ENCODE results near the gene CYP46A1.

The CYP46A1 gene

DNA sequence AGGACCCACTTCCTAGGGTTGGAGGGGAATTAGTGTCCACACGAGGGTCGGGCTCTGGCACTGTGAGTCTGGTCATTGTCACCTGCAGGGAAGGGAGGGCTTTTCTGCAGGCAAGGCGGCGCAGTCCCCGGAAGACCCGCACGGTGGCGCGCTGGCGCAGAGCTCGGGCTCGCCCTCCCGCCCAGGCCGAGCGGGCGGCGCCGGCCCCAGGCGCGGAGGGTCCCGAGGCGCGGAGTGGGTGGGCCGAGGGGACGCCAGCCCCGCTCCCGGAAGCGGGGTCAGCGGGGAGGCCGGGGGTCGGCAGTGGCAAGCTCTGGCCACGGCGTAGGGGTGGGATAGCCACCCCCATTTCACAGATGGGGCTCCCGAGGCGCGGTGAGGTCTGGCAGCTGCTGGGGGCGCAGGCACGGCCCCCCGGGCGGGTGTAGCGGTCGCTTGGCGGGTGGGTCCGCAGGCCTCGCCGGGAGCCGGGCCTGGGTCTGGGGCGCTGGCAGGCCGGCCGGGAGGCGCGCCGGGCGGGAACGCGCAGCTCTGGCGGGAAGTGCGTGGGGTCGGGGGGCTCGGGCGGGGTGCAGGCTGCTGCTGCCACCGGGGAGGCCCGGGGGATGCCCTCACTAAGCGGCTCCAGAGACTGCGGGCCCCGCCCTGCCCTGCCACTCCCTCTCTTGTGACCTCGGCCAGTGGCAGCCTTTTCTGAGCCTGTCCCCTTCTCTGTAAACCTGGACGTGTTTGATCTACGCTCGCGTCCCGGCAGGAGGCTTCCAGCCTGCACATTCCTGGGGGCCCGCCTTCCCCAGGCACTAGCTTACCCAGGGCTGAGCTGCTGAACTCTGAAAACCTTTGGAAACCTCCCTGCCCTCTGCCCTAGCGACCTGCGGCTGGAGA is 46.1 kb downstream of the CYP46A1 start:
- DNase-seq = peak; percentile 87
- no peaks in the 10 kb centered on the region for H3K4me1 Mint-ChIP-seq
- ATAC-seq = peak; percentile 47
- no peak overlapping the region for H3K27ac Mint-ChIP-seq
- H3K27me3 Mint-ChIP-seq = peaks cover 35% of the 10 kb centered on the region
- H3K4me3 Mint-ChIP-seq = no peak overlapping the region
- no peaks in the 10 kb centered on the region for H3K36me3 Mint-ChIP-seq (ENCODE audit: low read depth)
- no peaks in the 10 kb centered on the region for H3K9me3 Mint-ChIP-seq

DNA sequence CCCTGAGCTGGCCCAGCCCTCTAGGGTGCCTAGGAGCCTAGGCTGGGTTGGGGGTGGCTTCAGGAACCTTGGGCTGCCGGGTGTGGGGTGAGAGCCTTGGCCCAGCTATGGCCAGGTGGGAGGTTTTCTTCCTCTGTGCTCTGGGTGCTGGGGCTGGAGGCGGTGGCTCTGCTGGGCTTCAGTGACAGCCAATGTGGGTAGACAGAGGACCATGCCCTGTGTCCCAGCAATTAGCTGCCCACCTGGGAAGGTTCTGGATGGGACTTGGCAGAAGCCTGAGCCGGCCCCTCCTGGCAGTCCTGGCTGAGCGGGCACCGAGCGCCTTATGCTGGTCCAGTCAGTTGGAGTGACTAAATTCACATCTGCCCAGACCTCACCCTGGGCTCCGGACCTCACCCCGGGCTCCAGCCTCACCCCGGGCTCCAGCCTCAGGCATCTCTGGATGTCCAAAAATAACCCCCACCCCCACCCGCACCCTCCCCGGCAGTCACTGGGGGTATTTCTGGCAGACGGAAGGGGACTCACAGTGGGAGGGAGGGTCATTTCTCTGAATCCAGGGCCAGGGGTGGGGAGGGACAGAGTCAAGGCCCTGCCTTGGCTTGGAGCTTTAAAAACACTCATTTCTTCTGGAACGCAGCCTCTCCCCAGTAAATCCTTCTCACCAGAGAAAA is 46.9 kb downstream of the CYP46A1 start:
- Mint-ChIP-seq H3K4me1 (no peaks in the 10 kb centered on the region), H3K27ac (no peak overlapping the region), H3K9me3 (no peaks in the 10 kb centered on the region), H3K27me3 (peaks cover 34% of the 10 kb centered on the region), H3K36me3 (ENCODE audit: low read depth) (no peaks in the 10 kb centered on the region), H3K4me3 (no peak overlapping the region)
- DNase-seq = no peak
- no peak for ATAC-seq

DNA sequence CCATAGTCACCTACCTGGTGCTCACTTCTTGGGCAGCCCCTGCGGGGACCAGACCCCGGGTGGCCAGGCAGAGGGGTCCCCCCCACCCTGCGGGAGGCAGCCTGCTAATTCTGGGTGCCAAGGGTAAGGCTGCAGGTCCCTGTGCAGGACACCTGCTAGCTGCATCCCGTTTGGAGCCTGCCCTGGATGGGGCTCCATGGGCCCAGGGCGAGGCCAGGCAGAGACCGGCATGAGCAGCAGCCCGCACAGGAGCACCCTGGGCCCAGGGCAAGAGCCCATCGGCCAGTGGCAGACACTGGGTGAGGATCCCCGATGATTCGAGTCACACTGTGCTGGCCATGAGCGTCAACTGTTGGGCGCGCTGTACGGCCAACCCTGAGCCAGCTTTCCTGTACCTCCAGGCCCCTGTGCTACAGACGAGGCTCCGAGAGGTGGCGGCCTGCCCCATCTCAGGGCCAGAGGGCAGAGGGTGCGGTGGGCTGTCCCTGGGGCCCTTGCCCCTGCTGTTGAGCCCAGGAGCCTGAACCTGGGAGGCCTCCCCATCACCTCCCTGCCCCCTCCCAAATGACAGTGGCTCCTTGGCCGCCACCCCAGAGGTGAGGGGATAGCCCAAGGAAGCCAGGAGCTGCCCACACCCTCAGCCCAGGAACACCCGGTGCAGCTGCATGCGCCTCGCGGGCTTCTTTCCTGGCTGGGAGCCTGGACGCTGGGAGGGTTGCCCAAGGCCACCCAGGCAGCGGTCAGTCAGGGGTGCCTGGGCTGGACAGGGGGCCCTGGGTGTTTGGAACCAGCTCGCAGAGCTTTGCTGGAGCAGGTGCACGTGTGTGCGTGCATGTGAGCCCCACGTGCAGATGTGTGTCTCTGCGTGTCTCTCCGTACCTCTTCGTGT is 47.7 kb downstream of the CYP46A1 start:
- DNase-seq (no peak), ATAC-seq (peak; percentile 12)
- Mint-ChIP-seq H3K27ac (no peak overlapping the region), H3K4me1 (no peaks in the 10 kb centered on the region), H3K9me3 (no peaks in the 10 kb centered on the region), H3K36me3 (ENCODE audit: low read depth) (no peaks in the 10 kb centered on the region), H3K4me3 (no peak overlapping the region), H3K27me3 (peaks cover 35% of the 10 kb centered on the region)

GRCh38 chr14:99732436-99733210 is 48.5 kb downstream of the CYP46A1 start:
- no peak for ATAC-seq
- DNase-seq = no peak
- Mint-ChIP-seq H3K36me3 (ENCODE audit: low read depth) (no peaks in the 10 kb centered on the region), H3K27me3 (peaks cover 36% of the 10 kb centered on the region), H3K27ac (no peak overlapping the region), H3K9me3 (no peaks in the 10 kb centered on the region), H3K4me1 (no peaks in the 10 kb centered on the region), H3K4me3 (no peak overlapping the region)

DNA sequence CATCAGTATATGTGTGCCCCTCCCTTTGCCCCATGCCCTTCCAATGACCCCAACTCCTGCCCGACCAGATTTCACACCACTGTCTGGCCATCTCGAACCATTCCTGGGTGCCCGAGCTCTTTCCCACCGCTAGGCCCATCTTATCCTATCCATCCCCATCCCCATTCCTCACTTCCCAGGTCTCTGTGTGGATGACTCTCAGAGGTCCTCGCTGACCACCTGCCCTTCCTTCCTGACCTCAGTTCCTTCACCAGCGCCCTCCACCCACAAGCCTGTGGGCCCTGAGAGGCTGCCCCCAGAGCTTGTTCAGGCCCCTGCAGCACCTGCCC is 49.1 kb downstream of the CYP46A1 start:
- H3K4me1 Mint-ChIP-seq = no peaks in the 10 kb centered on the region
- no peaks in the 10 kb centered on the region for H3K36me3 Mint-ChIP-seq (ENCODE audit: low read depth)
- peaks cover 33% of the 10 kb centered on the region for H3K27me3 Mint-ChIP-seq
- no peak for ATAC-seq
- H3K9me3 Mint-ChIP-seq = no peaks in the 10 kb centered on the region
- no peak overlapping the region for H3K4me3 Mint-ChIP-seq
- DNase-seq = no peak
- H3K27ac Mint-ChIP-seq = no peak overlapping the region

- Mint-ChIP-seq H3K27ac (no peak overlapping the region), H3K4me3 (no peak overlapping the region), H3K9me3 (no peaks in the 10 kb centered on the region), H3K4me1 (no peaks in the 10 kb centered on the region), H3K36me3 (ENCODE audit: low read depth) (no peaks in the 10 kb centered on the region), H3K27me3 (peaks cover 31% of the 10 kb centered on the region)
- ATAC-seq (no peak), DNase-seq (no peak)
Observed at GRCh38 chr14:99733540-99734405, 49.7 kb downstream of the CYP46A1 start.

DNA sequence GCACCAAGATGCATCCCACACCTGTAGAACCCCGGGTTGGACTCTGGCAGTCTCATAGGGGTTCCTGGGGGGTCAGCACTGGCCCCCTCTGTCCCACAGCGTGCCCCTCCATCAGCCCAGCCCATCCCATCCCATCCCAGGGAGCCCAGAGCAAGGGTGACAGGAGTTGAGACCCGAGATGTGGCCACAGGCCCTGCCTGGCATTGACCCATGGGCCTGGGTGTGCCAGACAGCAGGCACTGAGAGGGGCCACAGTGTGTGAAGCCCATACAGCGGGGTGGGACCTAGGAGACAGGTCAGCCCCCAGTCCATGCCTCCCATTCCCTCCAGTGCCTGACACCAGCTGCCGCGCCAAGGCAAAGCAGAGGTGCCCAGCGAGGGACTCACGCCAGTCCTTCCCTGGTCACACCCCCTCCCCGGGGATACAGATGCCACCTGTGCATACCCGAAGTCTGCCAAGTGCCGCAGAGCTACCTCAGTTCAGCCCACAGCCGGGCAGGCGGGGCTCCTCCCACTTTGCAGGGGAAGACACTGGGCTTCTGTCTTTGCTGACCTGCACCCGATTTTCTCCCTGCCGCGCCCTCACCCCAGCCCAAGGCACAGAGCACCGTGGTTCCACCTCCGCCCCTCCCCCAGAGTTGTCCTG is 50.4 kb downstream of the CYP46A1 start:
- no peak for DNase-seq
- peaks cover 30% of the 10 kb centered on the region for H3K27me3 Mint-ChIP-seq
- H3K9me3 Mint-ChIP-seq = no peaks in the 10 kb centered on the region
- no peak overlapping the region for H3K4me3 Mint-ChIP-seq
- no peak overlapping the region for H3K27ac Mint-ChIP-seq
- ATAC-seq = no peak
- H3K4me1 Mint-ChIP-seq = no peaks in the 10 kb centered on the region
- H3K36me3 Mint-ChIP-seq (ENCODE audit: low read depth) = no peaks in the 10 kb centered on the region

DNA sequence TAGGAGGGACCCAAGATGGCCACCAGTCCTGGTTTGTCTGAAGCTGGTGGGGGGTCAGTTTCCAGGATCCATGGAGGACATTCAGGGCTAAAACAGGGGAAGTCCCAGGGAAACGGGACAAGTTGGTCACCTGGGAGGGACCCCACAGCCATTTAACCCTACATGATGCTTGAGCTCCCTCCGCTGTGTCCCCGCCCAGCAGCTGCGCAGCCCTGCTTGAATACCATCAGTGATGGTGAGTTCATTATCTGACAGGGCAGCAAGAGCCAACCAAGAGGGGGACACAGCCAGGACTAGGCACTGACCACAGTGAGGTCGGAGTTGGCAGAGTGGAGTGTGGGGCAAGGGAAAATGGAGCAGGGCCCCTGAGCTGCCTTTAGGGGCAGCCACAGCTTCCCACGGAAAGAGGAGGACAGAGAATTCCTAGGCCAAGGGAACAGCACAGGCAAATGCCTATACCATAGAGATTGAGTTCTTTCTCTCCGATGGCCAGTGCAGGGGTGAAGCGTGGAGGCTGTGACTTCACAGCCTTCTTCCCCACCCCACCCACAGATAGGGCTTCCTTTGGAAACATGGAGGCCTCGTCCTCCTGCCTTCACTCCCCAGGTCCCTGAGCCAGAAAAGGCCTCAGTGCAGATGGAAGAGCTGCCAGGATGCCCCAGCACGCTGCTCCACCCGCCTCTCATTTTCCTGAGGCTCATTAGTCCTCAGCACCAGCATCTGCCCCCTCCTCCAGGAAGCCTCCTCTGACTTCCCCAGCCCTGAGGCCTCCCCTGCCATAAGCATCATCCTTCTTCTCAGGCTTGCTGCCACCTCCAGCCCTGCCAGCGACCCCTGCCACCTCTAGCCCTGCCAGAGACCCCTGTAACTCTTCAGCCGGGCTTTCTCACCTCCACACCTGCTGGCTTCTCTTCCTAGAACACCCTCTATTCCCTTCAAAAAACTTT is 51.4 kb downstream of the CYP46A1 start:
- Mint-ChIP-seq H3K9me3 (no peaks in the 10 kb centered on the region), H3K36me3 (ENCODE audit: low read depth) (no peaks in the 10 kb centered on the region)

DNA sequence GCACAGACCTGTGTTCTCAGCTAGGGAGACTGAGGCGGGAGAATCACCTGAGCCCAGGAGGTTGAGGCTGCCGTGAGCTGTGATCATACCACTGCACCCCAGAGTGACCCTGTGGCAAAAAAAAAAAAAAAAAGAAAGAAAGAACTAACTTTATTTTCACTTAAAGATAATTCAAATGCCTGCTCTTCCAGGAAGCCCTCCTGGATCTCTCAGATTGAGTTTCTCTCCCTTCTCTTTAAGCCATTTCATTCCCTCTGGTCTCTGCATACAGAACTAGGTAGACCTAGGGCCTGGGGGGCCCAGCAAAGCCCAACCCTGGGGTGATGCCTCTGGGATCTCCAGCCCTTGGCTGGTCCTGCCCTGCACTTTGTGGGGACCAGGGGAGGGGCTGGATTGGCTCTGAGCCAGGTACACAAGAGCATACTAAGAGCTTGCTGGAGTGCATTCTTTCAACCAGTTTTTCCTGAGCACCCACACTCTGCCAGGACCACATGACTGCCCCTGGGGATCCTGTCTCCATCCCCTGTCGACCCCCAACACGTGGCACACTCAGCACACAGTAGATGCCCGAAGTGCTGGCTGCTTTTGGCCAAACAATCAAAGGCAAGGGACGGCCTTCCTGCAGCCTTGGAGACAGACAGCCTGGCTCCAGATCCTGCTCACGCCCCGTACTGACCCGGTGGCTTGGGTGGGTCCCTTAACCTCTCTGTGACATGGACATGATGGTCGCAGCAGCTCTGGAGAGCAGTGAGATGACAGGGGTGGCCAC is 52.7 kb downstream of the CYP46A1 start:
- Mint-ChIP-seq H3K36me3 (ENCODE audit: low read depth) (no peaks in the 10 kb centered on the region), H3K4me3 (no peak overlapping the region), H3K27ac (no peak overlapping the region), H3K9me3 (no peaks in the 10 kb centered on the region), H3K4me1 (no peaks in the 10 kb centered on the region), H3K27me3 (peaks cover 27% of the 10 kb centered on the region)
- ATAC-seq (no peak), DNase-seq (no peak)

More for the DNA sequence above, 51.4 kb downstream of the CYP46A1 start:
- H3K4me3 Mint-ChIP-seq = no peak overlapping the region
- no peak for DNase-seq
- H3K27ac Mint-ChIP-seq = no peak overlapping the region
- no peak for ATAC-seq
- no peaks in the 10 kb centered on the region for H3K4me1 Mint-ChIP-seq
- peaks cover 32% of the 10 kb centered on the region for H3K27me3 Mint-ChIP-seq

DNA sequence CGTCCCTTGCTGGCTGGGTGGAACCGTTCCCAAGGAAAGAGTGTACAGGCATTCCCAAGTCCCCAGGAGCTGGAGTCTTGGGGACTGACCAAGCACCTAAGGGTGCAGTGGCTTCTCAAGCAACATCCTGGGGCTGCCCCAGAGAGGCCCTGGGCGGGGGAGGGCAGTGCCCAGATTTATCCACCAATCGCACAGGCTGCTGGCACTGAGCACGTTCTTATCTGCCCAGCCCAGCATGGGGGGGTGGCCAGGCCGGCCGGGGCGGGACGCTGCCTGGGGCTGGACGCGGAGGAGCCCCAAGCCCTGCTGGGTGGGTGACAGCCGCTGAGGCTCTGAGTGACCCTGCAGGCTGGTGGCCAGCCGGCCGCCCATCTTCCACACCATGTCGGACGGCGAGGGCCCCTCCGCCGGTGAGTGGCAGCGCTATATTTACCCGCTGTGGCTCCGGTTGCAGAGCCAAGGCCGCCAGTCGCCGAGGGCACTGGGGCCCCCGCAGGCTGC is 53.4 kb downstream of the CYP46A1 start:
- Mint-ChIP-seq H3K27ac (no peak overlapping the region), H3K4me3 (no peak overlapping the region), H3K36me3 (ENCODE audit: low read depth) (no peaks in the 10 kb centered on the region), H3K4me1 (no peaks in the 10 kb centered on the region), H3K27me3 (peaks cover 31% of the 10 kb centered on the region), H3K9me3 (no peaks in the 10 kb centered on the region)
- no peak for ATAC-seq
- no peak for DNase-seq

DNA sequence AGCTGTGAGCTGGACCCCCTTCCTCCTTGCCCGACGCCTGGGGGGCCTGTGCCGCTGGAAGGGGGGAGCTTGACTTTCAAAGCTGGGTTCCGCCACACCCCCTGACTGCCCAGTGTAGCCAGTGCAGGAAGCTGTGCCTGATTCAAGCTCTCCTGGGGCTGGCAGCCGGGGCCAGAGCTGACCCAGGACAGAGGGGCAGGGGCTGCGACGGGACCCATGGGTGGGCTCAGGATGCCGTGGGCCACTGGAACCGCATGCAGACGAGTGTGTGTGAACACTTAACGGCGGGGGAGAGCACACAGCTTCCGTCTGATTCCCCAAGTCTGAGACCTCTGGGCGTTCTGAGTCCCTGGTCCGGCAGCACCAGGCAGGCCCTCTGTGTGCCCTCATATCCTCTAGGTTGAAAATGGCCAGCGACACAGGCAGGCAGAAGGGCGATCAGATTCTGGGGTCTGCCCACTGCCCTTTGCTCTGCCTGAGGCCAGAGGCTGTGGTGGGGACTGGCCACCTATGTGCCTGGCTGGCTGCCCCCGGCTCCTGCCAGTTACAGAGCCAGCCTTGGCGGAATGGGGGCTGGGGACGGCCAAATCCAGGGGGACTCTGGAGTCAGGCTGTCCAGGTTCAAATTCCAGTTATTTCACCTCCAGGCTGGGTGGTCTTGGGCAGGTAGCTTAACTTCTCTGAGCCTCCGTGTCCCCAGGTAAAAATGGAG is 54.0 kb downstream of the CYP46A1 start:
- H3K27me3 Mint-ChIP-seq = peaks cover 31% of the 10 kb centered on the region
- no peaks in the 10 kb centered on the region for H3K9me3 Mint-ChIP-seq
- ATAC-seq = no peak

More for the DNA sequence above, 54.0 kb downstream of the CYP46A1 start:
- H3K4me1 Mint-ChIP-seq = no peaks in the 10 kb centered on the region
- no peak overlapping the region for H3K27ac Mint-ChIP-seq
- no peak for DNase-seq
- no peaks in the 10 kb centered on the region for H3K36me3 Mint-ChIP-seq (ENCODE audit: low read depth)
- no peak overlapping the region for H3K4me3 Mint-ChIP-seq

Data from activated naive CD8-positive, alpha-beta T cell treated with anti-CD3 and anti-CD28 coated beads, Interleukin-2, amount 50 U/mL, for 24 hours (primary cell).